ENCODE measurements around the gene ACIN1.

Gene ACIN1, protein sequence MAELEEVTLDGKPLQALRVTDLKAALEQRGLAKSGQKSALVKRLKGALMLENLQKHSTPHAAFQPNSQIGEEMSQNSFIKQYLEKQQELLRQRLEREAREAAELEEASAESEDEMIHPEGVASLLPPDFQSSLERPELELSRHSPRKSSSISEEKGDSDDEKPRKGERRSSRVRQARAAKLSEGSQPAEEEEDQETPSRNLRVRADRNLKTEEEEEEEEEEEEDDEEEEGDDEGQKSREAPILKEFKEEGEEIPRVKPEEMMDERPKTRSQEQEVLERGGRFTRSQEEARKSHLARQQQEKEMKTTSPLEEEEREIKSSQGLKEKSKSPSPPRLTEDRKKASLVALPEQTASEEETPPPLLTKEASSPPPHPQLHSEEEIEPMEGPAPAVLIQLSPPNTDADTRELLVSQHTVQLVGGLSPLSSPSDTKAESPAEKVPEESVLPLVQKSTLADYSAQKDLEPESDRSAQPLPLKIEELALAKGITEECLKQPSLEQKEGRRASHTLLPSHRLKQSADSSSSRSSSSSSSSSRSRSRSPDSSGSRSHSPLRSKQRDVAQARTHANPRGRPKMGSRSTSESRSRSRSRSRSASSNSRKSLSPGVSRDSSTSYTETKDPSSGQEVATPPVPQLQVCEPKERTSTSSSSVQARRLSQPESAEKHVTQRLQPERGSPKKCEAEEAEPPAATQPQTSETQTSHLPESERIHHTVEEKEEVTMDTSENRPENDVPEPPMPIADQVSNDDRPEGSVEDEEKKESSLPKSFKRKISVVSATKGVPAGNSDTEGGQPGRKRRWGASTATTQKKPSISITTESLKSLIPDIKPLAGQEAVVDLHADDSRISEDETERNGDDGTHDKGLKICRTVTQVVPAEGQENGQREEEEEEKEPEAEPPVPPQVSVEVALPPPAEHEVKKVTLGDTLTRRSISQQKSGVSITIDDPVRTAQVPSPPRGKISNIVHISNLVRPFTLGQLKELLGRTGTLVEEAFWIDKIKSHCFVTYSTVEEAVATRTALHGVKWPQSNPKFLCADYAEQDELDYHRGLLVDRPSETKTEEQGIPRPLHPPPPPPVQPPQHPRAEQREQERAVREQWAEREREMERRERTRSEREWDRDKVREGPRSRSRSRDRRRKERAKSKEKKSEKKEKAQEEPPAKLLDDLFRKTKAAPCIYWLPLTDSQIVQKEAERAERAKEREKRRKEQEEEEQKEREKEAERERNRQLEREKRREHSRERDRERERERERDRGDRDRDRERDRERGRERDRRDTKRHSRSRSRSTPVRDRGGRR

DNA sequence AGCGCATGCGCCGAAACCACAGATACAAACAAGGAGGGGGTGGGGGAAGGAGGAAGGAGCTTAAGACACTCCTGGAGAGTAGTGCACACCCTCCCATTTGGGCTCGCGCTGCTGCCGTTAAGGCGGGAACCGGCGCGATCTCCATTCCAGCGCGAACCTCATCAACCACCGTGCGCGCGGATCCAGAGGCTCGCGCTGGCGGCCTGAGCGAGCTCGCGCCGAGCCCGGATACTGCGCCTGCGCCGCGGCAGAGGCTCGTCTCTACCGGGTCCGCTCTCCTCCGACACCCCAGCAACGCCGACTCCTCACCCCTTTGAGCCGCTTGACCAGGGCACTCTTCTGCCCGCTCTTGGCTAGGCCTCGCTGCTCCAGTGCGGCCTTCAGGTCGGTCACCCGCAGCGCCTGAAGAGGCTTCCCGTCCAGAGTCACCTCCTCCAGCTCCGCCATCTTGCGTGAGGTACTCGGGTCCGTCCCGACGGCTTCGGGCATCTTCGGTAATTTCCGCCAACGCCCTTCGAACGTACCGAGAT lies at the start of gene ACIN1:
ACIN1 (minus strand) TSS at position 471 of the 530 bp plus-strand sequence; CDS start at position 447, 24 bp downstream.
- no peak for DNase-seq

DNA sequence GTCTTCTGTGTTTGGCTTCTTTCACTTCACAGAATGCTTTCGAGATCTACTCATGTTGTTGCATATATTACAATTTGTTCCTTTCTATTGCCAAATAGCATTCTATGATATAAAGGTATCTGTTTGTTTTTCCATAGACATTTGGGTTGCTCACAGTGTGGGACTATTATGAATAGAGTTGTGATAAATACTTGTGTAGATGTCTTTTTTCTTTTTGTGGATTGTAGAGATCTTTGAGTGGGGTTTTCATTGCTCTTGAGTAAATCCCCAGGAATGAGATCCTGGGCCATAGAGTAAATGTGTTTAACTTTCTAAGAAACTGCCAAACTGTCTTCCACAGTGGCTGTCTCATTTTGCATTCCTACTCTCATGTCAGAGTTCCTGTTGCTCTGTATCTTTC lies 49.0 kb upstream of the ACIN1 start:
- DNase-seq: no peak

DNA sequence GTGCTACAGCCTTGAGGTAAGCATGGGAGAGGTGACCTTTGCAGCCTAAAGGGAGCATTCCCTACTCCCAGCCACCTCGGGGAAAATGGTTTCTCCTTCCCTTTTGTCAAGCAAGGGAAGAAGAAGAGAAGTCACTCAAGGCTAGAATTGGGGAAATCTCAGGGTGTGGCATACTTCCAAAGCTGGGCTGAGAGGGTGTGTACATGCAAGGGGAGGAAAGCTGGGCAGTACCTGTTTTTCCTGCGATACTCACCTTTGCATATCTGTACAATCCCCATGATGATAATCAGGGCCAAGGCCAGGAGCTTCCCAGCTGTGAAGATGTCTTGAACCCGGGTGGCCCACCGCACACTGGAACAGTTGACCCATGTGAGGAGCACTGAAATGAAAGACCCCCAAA lies 47.9 kb upstream of the ACIN1 start:
- DNase-seq: no peak

DNA sequence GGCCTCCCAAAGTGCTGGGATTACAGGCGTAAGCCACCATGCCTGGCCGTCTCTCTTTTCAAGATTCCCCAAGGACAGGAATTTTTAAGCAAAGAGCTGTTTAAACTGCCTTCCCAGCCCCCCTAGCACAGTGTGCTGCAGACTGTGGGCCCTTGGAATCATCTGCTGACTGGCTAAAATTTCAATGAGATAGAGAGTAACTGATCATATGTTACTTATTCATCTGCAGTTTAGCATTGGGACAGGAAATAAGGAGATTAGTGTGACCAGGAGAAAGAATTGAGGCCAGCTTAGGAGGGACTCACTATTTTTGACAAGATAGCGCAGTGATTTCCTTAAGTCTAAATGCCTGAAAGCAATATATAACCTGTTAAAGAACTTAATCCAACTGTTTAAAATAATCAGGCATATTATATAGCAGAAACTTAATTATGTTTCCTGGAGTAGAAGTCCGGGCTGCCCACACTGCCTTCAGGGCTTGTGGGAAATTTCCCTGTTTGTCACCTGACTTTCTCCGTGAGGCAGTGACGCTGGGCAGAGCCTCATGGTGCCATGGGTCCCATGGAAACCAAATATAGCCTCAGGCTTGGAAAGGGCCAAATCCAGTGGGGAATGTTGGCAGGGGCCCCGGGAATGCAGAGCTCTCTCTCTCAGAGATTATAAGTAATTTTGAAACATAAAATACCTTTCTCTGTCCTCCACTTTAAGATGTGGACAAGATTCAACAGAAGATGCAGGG lies 46.9 kb upstream of the ACIN1 start:
- DNase-seq: peak; percentile 21

DNA sequence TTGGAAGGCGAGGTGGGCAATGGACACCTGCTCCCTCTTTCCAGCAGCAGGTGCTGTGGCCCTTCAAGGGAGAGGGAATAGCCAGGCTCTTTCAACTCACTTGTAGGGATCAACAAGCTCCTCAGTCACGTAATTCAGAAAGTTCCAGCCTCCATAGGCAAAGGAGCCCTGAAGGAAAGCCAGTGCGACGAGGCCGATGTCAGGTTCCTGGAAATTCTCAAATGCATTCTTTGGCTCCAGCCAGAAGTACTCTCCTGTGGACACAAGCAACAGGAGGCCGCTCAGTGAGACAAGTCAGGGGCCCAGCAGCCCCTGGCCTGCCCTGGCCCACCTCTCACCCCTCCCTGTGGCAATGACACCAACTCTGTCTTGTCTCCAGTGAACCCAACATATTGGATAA lies 45.4 kb upstream of the ACIN1 start:
- no peak for DNase-seq

DNA sequence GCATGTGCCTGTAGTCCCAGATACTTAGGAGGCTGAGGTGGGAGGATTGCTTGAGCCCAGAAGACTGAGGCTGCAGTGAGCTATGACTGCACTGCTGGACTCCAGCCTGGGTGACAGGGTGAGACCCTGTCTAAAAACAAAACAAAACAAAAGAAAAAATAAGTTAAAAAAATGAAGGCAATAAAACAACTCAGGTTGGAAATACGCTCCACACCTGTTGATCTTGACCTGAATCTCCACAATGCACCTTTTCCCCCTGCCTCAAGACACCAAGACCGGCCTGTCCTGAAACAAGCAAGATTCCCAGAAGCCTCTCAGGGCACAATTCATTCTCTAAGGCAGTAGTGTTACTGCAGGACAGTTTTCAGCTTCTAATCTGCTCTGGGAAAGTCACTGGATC lies 44.9 kb upstream of the ACIN1 start:
- DNase-seq: no peak

DNA sequence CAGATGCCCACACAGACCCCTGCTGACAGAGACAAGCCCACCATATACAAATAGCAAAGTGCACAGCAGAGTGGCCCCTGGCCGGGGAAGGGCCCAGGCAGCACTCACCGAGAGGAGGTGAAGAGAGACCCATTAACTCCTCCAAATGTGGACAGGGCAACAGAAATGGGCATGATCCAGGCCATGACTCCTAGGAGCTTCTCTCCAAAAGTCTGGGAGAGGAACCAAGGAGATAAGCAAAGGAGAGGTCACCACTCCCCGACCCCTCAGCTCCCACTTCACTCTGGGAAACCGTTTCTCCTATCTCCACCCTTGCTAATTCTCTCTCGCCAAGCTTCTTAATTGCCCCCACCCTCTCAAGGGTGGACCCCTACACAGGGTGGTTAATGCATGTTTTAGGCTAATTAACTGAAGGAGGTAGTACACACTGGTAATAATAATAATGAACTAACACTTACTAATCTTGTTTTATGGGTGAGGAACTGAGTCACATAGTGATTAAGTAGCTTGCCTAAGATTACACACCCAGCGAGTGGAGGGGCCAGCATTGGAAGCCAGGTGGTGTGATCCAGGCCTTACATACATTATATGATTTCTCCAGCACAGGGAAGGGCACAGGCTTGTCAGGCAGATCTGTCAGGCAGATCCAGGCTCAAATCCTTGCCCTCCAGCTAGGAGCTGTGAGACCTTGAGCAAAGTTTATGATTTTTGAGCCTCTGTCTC lies 43.0 kb upstream of the ACIN1 start:
- DNase-seq: no peak

DNA sequence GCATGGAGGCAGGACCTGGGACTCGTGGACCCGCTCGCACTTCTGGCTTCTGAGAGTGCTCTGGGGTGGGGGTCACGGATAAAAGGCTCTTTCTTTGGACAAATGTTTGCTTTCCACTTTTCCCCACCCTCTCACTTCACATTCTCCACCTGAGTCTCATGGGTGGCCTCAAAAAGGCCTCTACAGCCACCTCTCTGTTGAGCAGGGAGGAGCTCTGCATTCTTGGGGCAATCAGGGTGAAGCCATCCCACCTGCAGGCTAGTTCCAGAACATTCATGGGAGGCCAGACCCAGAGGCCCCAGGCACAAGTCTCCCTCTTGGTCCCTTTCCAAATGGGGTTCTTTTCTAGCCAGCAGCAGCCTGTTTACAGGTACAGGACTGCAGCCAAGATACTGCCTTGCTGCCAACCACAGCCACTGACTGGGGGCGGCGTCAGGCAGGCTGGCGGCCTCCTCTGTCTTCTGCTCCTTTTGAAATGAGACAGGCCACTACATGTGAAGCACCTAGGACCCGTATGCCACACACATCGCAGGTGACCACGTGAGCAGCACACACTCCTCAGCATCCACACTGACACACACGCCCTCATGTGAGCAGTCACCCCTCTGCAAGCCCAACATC lies 42.4 kb upstream of the ACIN1 start:
- no peak for DNase-seq

DNA sequence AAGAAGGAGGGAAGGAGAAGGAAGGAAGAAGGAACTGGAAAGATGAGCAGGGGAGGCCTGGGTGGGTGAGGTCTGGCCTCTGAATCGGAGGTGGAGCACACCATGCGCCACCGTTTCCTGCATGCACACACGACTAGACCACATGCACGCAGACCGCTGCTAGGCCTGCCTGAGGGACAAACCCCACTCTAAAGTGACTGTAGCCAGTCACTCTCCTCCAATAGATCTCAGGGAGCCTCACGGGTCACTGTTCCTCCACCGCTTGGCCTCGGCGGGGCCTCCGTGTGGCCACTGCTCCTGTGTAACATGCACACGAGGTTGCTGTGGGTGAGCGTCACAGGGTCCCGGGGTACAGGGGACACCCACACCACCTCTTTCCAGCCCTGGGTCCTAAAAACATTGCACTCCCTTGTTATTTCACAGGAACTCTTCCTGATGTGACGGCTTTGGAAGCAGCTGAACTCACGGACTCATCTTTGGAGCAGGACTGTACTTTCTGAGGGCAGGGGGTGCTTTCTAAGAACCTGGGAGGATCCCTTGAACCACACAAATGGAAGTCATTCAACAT lies 41.7 kb upstream of the ACIN1 start:
- no peak for DNase-seq

DNA sequence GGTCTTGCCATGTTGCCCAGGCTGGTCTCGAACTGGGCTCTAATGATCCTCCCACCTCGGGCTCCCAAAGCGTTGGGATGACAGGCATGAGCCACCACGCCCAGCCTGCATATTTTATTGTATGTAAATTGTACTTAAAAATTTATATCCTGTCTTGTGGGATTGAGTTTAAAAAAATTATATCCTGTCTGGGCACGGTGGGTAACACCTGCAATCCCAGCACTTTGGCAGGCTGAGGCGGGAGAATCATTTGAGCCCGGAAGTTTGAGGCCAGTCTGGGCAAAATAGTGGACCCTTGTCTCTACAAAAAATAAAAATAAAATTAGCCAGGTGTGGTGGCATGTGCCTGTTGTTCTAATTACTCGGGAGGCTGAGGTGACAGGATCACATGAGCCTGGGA lies 38.0 kb upstream of the ACIN1 start:
- DNase-seq: no peak

DNA sequence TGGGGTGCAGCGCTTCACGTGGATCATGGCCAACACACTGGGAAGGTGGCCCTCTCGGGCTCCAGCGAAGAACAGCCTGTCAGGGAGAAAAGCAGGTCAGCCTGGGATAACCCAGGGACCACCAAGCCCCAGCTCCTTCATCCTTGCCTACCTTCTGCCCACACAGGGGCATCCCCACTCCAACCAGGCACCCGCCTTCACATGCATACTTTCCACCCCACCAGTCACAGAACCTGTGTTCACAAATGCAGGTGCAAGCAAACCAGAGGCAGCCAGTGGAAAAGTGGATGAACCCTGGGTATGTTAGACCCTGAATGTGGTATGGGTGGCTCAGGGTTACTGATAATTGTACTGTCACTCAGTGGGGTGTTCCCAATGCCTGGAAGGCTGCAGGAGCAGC lies 36.5 kb upstream of the ACIN1 start:
- DNase-seq: no peak

DNA sequence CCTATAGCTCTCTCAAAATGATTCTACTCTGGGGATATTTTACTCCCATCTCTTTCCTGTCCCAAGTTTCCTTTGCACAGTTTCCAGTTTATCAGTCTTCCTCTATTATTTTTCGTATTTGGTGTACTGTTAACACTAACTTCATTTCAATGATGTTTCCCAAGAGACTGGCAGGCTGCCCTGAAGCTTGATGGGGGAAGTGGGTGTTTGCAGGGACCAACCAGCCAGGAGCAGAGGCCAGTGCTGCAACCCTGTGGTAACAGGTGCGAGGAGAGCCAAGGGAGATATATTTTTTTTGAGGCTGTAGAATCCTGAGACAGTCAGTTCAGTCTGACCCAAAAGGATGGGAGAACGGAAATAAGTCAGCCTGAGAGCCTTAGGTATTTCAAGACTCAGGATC lies 35.9 kb upstream of the ACIN1 start:
- no peak for DNase-seq

DNA sequence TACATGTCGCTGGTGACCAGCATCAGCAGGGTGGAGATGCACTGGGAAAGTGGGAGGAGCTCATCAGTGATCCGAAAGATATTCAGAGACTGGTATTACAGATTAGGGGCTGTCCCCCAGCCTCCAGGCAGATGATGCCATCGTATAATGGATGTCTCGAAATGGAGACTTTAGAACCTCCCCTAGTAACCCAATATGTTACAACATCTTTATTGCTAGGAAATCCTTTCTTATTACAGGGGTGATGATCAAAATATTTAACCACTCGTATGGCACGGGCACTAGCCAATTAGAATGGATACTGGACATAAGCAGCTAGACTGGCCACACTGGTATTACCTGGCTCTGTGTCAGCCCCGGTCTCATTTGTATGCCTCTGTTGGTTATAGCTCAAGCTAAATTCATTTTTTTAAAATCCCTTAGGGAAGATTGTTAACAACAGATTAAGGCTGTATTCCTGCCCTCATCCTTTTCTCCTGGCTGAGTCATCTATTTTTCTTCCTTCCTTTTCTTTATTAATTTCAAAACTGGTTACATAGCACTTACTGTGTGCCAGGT lies 34.9 kb upstream of the ACIN1 start:
- DNase-seq: no peak

DNA sequence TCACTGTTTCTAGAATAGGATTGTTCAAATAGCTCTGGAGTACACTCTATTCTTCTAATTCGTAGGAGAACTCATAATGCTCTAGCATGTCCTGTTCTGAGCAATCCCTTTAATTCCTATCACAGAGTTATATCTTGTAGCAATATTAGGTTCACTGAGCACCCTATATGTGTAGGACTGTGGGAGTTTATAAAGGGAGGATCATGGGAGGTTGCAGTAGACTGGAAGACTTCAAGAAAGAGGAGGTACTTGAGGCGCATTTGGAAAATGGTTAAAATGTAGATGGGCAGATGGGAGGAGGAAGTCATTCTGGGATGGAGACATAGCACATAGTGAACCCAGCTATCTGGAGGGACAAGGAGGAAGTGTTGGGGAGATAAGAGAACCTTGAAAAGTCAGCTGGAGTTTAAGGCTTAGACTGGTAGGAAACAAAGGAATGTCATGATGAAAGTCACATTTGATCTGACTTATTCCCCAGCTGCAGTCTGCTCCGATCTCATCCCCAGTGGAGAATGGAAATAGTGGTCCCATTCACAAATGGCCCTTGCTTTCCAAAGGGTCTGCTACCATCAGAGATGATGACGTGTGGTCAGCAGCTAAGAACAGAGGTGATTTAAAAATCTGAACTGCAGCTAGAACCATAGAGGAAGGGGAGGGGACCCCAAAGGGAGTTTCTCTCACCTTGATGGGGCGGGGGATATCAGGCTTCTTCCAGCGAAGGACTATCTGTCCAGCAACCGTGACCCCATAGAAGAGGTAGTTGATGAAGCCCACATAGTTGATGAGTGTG lies 34.2 kb upstream of the ACIN1 start:
- no peak for DNase-seq

DNA sequence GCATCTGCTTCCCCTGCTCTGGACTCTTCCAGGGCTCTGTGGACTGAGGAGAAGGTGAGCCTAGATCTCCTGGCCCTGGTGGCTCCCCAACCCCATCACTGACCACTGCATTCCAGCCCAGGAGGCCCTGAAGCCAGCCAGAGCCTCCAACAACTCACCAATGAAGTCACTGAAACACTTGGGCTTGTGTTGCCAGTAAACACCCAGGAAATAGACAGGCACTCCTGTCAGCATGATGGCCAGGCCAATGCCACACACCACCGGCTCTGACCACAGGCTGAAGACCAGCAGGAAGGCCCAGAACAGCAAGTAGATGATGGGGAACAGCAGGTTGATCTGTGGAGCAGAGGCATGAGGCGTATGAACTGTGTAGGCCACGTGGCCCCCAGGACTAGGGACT lies 32.9 kb upstream of the ACIN1 start:
- no peak for DNase-seq

DNA sequence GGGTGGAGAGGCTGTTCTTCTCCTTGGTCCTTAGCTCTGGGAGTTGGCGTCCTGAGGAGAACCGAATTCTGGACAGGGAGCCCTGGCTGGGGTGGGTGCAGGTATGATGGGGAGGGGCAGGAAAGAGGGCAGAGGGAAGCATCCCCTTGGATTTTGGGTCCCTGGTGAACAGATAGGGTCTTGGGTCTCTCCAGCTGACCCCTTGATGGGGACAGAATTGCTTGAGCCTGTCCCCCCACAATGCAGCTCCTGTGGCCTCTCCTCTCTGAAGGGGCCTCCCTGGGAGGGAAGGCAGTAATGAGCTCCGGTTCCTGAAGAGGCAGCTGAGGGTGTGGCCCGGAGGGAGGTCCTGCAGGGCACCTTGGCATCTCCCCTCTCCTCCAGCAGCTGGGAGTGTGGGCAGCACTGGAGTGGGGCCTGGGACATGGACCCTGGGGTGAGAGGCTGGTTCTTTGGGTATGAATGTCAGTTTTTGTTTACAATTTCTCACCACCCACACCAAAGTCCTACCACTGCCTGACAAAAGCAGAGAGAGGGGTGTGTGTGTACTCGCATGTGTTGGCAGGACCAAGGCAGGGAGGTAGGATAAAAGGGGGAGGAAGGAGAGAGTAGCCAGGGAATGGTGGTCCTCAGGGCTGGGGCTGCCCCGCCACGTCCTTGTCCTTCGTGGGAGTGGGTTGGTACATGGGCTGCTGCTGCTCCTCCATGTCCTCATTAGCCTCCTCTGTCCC lies 31.8 kb upstream of the ACIN1 start:
- DNase-seq: no peak

DNA sequence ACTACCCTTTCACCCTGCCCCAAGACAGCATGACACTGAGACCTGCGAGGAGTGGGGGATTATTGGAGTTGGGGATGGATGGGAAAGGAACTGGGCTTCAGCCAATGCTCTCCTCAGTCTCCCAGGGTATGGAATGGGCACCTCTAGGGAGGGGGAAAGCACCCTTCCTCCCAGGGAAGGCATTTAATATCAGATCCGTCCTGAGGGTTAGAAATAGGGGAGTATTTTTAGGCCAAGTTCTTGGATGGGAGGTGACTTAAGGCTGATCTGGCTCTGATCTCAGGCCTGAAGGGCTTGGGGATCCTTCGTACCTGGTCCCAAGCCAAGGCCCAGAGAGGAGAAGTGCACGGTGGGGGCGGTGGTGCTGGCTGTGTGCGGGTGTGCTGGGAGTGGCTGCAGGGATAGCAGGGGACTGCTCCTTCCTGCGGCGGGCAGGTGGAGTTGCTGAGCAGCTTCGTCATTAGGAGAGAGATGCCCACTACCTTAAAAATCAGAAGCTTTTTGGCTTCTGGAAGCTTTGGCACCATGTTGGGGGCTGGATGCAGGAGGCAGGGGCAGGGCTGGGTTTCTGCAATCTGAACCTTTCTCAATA lies 31.1 kb upstream of the ACIN1 start:
- no peak for DNase-seq

DNA sequence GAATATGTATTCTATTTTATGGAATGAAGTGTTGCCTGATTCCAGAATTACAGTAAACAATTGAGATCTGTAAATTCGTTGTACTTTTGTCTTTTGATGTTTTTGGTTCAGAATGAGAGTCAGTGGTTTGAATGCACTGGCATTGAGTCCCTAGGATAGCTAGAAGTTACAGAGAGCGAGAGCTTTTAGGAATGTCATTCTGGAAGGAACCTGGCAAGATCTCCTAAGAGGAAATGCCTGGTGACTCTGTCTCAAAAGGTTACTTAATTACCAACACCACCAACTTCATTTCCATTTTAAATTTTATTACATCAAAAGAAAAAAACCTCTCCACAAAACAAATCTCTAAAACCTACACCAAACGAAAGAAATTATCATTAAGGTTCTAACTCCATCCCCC lies 30.1 kb upstream of the ACIN1 start:
- DNase-seq: no peak
